Ascending aorta (tissue), 2 donors: ENCODE results near the gene TSPYL2. TPM values are rescaled to one million over a fixed set of nuclear protein-coding genes. Genes with fewer than 3 reads are reported as not detected.

Experiments used
- DNase-seq, 2 donors: peaks; one replicate each; pipeline ENCODE4 v3.0.0-alpha.2; 2019; ENCODE audit warnings: low spot score in 2 of 2
- H3K27ac ChIP-seq, 2 donors: fragments of 200-600 bp; sonication (generic); one replicate each; pipeline ENCODE4 v1.5.1; 2016 to 2017; ENCODE audit warnings: mild to moderate bottlenecking in 1 of 2
- H3K27me3 ChIP-seq: fragments of 200-600 bp; sonication (generic); one replicate; pipeline ENCODE4 v1.5.1; 2017
- H3K36me3 ChIP-seq, 2 donors: fragments of 200-600 bp; sonication (generic); one replicate each; pipeline ENCODE4 v1.5.1; 2016
- H3K4me1 ChIP-seq, 2 donors: fragments of 200-600 bp; sonication (generic); one replicate each; pipeline ENCODE4 v1.5.1; 2016 to 2017; ENCODE audit warnings: mild to moderate bottlenecking in 1 of 2
- H3K4me3 ChIP-seq, 2 donors: fragments of 200-600 bp; sonication (generic); one replicate each; pipeline ENCODE4 v1.5.1; 2016 to 2017; ENCODE audit warnings: mild to moderate bottlenecking in 1 of 2
- H3K9me3 ChIP-seq, 2 donors: fragments of 200-600 bp; sonication (generic); one replicate each; pipeline ENCODE4 v1.5.1; 2016
- CTCF ChIP-seq, 3 experiments: fragments of 200-600 bp in 2 of 3; fragments of 450-650 bp in 1 of 3; sonication (generic) in 2 of 3; IDR thresholded peaks; one replicate each; pipeline ENCODE4 v1.5.1; 2016 to 2019; ENCODE audit warnings: antibody characterized with exemption in 3 of 3, mild to moderate bottlenecking in 1 of 3, moderate library complexity in 1 of 3
- intact Hi-C: fragments of 100-400 bp; cut with DNase I; formaldehyde crosslinking; loops from one replicate; pipeline ENCODE4 v1.15.1; 2023
- total RNA-seq: library from RNA; depleted of rRNA; stranded (reverse); fragments of >200 nt; gene quantifications from one replicate; pipeline ENCODE4 v1.1.0, GENCODE V29; 2016

The TSPYL2 gene
- 42.3 TPM for total RNA-seq

- no peaks in the 10 kb centered on the region for H3K9me3 ChIP-seq
- peak within 1 kb of the TSS; percentile 74 to 97 for H3K4me3 ChIP-seq
- intact Hi-C loops: loop anchor here (10.0 kb wide), 1 partner anchor 603 kb away; the partner anchor contains the start of gene HUWE1
- H3K4me1 ChIP-seq: peaks cover 0 to 2% of the 10 kb centered on the region in 2 donors
- H3K27me3 ChIP-seq: no peaks in the 10 kb centered on the region
- H3K27ac ChIP-seq: peak within 1 kb of the TSS; percentile 96
- DNase-seq: peak; percentile 89 to 96
- H3K36me3 ChIP-seq: peaks cover 4 to 23% of the 10 kb centered on the region in 2 donors
- TF ChIP-seq CTCF (IDR thresholded peaks at IDR 0.05): peak in 1 of 3 experiments; percentile 5
These were observed at the start of gene TSPYL2 for GRCh38 chrX:53081925-53082772. Gene TSPYL2 (plus strand): TSS chrX:53082367. CDS start chrX:53082499, 132 bp downstream.

GRCh38 chrX:53036149-53036548 lies 46.0 kb upstream of the TSPYL2 start:
- no peaks in the 10 kb centered on the region for H3K27me3 ChIP-seq
- no peak for TF ChIP-seq CTCF (IDR thresholded peaks at IDR 0.05)
- DNase-seq: no peak
- no peak overlapping the region for H3K27ac ChIP-seq
- no peaks in the 10 kb centered on the region for H3K4me1 ChIP-seq
- H3K36me3 ChIP-seq: no peaks in the 10 kb centered on the region
- H3K9me3 ChIP-seq: no peaks in the 10 kb centered on the region
- intact Hi-C loops: no loop called here
- H3K4me3 ChIP-seq: no peak overlapping the region

GRCh38 chrX:53039236-53039635 lies 42.9 kb upstream of the TSPYL2 start:
- no peaks in the 10 kb centered on the region for H3K27me3 ChIP-seq
- H3K36me3 ChIP-seq: no peaks in the 10 kb centered on the region
- H3K4me1 ChIP-seq: no peaks in the 10 kb centered on the region
- H3K9me3 ChIP-seq: no peaks in the 10 kb centered on the region
- no peak for DNase-seq
- no peak overlapping the region for H3K27ac ChIP-seq
- TF ChIP-seq CTCF (IDR thresholded peaks at IDR 0.05): no peak
- intact Hi-C loops: no loop called here
- no peak overlapping the region for H3K4me3 ChIP-seq

- Histone ChIP-seq H3K4me3 (no peak overlapping the region), H3K4me1 (no peaks in the 10 kb centered on the region), H3K9me3 (no peaks in the 10 kb centered on the region), H3K27ac (no peak overlapping the region), H3K27me3 (no peaks in the 10 kb centered on the region), H3K36me3 (no peaks in the 10 kb centered on the region)
- no peak for DNase-seq
- intact Hi-C loops: no loop called here
- TF ChIP-seq CTCF (IDR thresholded peaks at IDR 0.05): no peak
These were observed 37.2 kb upstream of the TSPYL2 start for GRCh38 chrX:53044995-53045394.

- Histone ChIP-seq H3K4me3 (no peak overlapping the region), H3K36me3 (no peaks in the 10 kb centered on the region), H3K4me1 (no peaks in the 10 kb centered on the region), H3K9me3 (no peaks in the 10 kb centered on the region), H3K27ac (peak overlapping the region; percentile 50 to 55), H3K27me3 (no peaks in the 10 kb centered on the region)
- intact Hi-C loops: no loop called here
- no peak for DNase-seq
- peak in 1 of 3 experiments; percentile 19 for TF ChIP-seq CTCF (IDR thresholded peaks at IDR 0.05)
These were observed 34.9 kb upstream of the TSPYL2 start for GRCh38 chrX:53047228-53047627.
